Measurements from ENCODE around the gene VHLL.

Gene VHLL

DNA sequence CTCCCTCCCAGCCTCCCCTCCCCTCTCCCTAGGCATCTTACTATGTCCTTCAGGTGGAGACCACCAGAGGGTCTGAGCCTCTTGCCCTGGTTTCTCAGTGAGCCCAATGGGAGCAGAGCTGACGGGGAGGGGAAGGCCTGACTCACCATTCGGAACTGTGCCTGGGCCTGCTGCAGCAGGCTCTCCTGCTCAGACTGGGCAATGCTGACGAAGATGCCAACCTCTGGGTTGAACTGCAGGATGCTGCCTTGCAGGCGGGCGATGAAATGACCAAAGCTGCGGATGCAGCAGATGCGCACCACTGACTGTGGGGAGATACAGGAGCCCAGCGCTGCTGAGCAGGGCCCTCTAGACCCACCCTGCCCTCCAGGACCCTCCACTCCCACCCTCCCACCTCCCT, 40.2 kb downstream of the VHLL start:
- TF ChIP-seq, protein P1, sequence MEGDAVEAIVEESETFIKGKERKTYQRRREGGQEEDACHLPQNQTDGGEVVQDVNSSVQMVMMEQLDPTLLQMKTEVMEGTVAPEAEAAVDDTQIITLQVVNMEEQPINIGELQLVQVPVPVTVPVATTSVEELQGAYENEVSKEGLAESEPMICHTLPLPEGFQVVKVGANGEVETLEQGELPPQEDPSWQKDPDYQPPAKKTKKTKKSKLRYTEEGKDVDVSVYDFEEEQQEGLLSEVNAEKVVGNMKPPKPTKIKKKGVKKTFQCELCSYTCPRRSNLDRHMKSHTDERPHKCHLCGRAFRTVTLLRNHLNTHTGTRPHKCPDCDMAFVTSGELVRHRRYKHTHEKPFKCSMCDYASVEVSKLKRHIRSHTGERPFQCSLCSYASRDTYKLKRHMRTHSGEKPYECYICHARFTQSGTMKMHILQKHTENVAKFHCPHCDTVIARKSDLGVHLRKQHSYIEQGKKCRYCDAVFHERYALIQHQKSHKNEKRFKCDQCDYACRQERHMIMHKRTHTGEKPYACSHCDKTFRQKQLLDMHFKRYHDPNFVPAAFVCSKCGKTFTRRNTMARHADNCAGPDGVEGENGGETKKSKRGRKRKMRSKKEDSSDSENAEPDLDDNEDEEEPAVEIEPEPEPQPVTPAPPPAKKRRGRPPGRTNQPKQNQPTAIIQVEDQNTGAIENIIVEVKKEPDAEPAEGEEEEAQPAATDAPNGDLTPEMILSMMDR (IDR thresholded peaks at IDR 0.05; ENCODE audit: insufficient read depth, low read depth, low read length, missing control alignments), result no peak

DNA sequence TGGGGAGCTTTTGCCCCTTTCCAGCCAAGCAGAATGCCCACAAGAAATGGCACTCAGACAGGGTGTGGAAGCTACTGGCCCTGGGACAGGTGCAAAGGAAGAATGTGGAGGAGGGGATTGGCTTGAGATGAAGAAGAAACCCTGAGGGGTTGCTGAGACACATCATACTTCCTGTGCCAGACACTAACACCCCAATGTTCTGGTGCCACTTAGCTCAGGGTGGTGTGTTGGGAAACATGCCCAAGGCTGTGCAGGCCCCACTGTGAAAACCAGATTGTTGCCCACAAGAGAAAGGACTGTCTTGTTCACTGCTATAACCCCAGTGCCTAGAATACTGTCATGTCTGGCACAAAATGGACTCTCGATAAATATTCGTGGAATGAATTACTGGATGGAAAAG, 41.4 kb downstream of the VHLL start:
- no peak for DNase-seq (ENCODE audit: low read depth)
- no peak overlapping the region for H3K4me3 ChIP-seq (ENCODE audit: low read depth, low read length)
- TF ChIP-seq, protein P1 (IDR thresholded peaks at IDR 0.05; ENCODE audit: insufficient read depth, low read depth, low read length, missing control alignments), result no peak

More for the DNA sequence above, 40.2 kb downstream of the VHLL start:
- H3K4me3 ChIP-seq (ENCODE audit: low read depth, low read length), result no peak overlapping the region
- DNase-seq (ENCODE audit: low read depth), result no peak

- TF ChIP-seq, protein P1 (IDR thresholded peaks at IDR 0.05; ENCODE audit: insufficient read depth, low read depth, low read length, missing control alignments), result no peak
- no peak overlapping the region for H3K4me3 ChIP-seq (ENCODE audit: low read depth, low read length)
- no peak for DNase-seq (ENCODE audit: low read depth)
Observed at GRCh38 chr1:156253634-156254033, 45.5 kb downstream of the VHLL start.

- DNase-seq (ENCODE audit: low read depth), result no peak
- TF ChIP-seq, protein P1 (IDR thresholded peaks at IDR 0.05; ENCODE audit: insufficient read depth, low read depth, low read length, missing control alignments), result no peak
- no peak overlapping the region for H3K4me3 ChIP-seq (ENCODE audit: low read depth, low read length)
Observed at GRCh38 chr1:156251527-156251926, 47.6 kb downstream of the VHLL start.

DNA sequence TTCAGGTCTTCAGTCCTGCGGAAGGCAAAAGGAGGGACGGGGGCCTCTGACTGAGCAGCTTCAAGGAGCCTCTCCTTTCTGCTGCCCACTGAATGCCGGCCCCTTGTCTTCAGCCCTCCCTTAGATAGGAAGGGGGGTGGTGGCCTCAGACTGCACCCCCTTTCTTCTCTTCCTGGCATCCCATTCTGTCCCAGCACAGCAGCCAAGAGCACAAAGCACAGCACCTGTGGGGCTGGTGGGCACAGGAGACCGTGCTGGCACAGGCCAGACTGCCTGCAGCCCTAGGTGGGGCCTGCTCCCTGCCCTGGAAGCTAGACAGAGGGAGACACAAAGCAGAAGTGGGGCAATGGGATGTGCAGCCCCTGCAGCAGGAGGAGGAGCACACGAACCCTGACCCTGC, 49.5 kb downstream of the VHLL start:
- no peak for DNase-seq (ENCODE audit: low read depth)
- no peak overlapping the region for H3K4me3 ChIP-seq (ENCODE audit: low read depth, low read length)
- TF ChIP-seq, protein P1 (IDR thresholded peaks at IDR 0.05; ENCODE audit: insufficient read depth, low read depth, low read length, missing control alignments), result no peak
